Endothelial cell of umbilical vein (primary cell): ENCODE results near the gene SMYD4. TPM values are rescaled to one million over a fixed set of nuclear protein-coding genes. Genes with fewer than 3 reads are reported as not detected.
"Not testable (repeated sequence)": the region's sequence is repeated elsewhere in the genome, so short reads cannot be mapped to it uniquely, and the experiment has no call there.

Experiments used
- BruUV-seq: library from RNA; stranded (reverse); fragments of 400-500 nt; replicated peaks from 2 replicates; lab custom pipeline; 2021; lab: Mats Ljungman, UMichigan
- CTCF ChIA-PET: fragments of 300-600, 350-600 bp; sonication (Branson Sonifier 250); formaldehyde crosslinking; loops from one replicate; lab custom pipeline; 2021; ENCODE audit warnings: antibody characterized with exemption, inconsistent platforms; lab: Charles Lee
- POLR2A ChIA-PET: fragments of 300-600, 350-600 bp; sonication (Branson Sonifier 250); formaldehyde crosslinking; loops from one replicate; lab custom pipeline; 2021; ENCODE audit warnings: antibody characterized with exemption, inconsistent platforms; lab: Charles Lee
- DNase-seq: peaks from one replicate; pipeline ENCODE4 v3.0.0-alpha.2; 2011; ENCODE audit warnings: low read depth, low spot score
- FAIRE-seq: peaks from 2 replicates; lab custom pipeline; 2011; peaks lifted over from hg19 to GRCh38; lab: Jason Lieb, UNC
- H2AFZ ChIP-seq: 2 replicates; pipeline ENCODE4 v1.6.0; 2012; ENCODE audit warnings: low read depth, low read length, control low read depth, inconsistent platforms
- H3K27ac ChIP-seq: 2 replicates; pipeline ENCODE4 v1.5.1; 2011; ENCODE audit warnings: low read depth, mild to moderate bottlenecking, control low read depth, low read length, moderate library complexity; ENCODE audit not compliant: insufficient read depth
- H3K27me3 ChIP-seq, 2 experiments: 2 replicates each; pipeline versions ENCODE4 v1.6.0 to v1.6.1; 2011; ENCODE audit warnings: low read length in 2 of 2, mixed read lengths in 1 of 2; ENCODE audit not compliant: control insufficient read depth in 2 of 2, insufficient read depth in 2 of 2
- H3K36me3 ChIP-seq, 2 experiments: 2 replicates in 1 of 2; 3 replicates in 1 of 2; pipeline ENCODE4 v1.5.1; 2011; ENCODE audit warnings: low read length in 2 of 2, mild to moderate bottlenecking in 1 of 2, moderate library complexity in 1 of 2; ENCODE audit not compliant: control insufficient read depth in 2 of 2, insufficient read depth in 2 of 2; ENCODE audit errors: extremely low read depth in 1 of 2
- H3K4me1 ChIP-seq: 3 replicates; pipeline ENCODE4 v1.5.1; 2011; ENCODE audit warnings: mild to moderate bottlenecking, low read length; ENCODE audit not compliant: control insufficient read depth, insufficient read depth; ENCODE audit errors: extremely low read depth
- H3K4me2 ChIP-seq: 2 replicates; pipeline ENCODE4 v1.6.1; 2011; ENCODE audit warnings: low read length, control low read depth, mixed read lengths; ENCODE audit not compliant: insufficient read depth
- H3K4me3 ChIP-seq, 3 experiments: fragments of 200-600 bp in 1 of 3; sonication (generic), shearing (Covaris generic) in 1 of 3; replicated peaks in 1 of 3; 2 replicates each; pipeline ENCODE4 v1.5.1; 2011 to 2016; ENCODE audit warnings: control low read depth in 3 of 3, low read length in 3 of 3, mild to moderate bottlenecking in 2 of 3, inconsistent platforms in 1 of 3, low read depth in 1 of 3, moderate library complexity in 1 of 3; ENCODE audit not compliant: insufficient read depth in 1 of 3
- H3K79me2 ChIP-seq: 2 replicates; pipeline ENCODE4 v1.6.0; 2012; ENCODE audit warnings: low read length, inconsistent platforms; ENCODE audit not compliant: control insufficient read depth, insufficient read depth
- H3K9ac ChIP-seq: replicated peaks from 2 replicates; pipeline ENCODE3; 2011; ENCODE audit warnings: low read length, control low read depth; ENCODE audit not compliant: insufficient read depth; ENCODE audit errors: extremely low read depth
- H3K9me1 ChIP-seq: replicated peaks from 3 replicates; pipeline ENCODE4 v1.6.0; 2011; ENCODE audit warnings: mild to moderate bottlenecking, low read length; ENCODE audit not compliant: control insufficient read depth, insufficient read depth; ENCODE audit errors: extremely low read depth
- H3K9me3 ChIP-seq: replicated peaks from 2 replicates; pipeline ENCODE4 v1.5.1; 2012; ENCODE audit warnings: low read length, inconsistent platforms; ENCODE audit not compliant: control insufficient read depth, insufficient read depth
- H4K20me1 ChIP-seq: replicated peaks from 2 replicates; pipeline ENCODE3; 2011; ENCODE audit warnings: mild to moderate bottlenecking, low read length; ENCODE audit not compliant: control insufficient read depth, insufficient read depth; ENCODE audit errors: extremely low read depth
- EZH2 ChIP-seq: IDR thresholded peaks from 2 replicates; pipeline ENCODE4 v1.6.1; 2012; ENCODE audit warnings: borderline replicate concordance, low read depth, mild to moderate bottlenecking, moderate library complexity, low read length, inconsistent platforms; ENCODE audit not compliant: severe bottlenecking
- FOS ChIP-seq: IDR thresholded peaks from 2 replicates; pipeline ENCODE4 v1.6.1; 2011; ENCODE audit warnings: mild to moderate bottlenecking, low read length, moderate library complexity, borderline replicate concordance; ENCODE audit not compliant: insufficient read depth
- GATA2 ChIP-seq: IDR thresholded peaks from 2 replicates; pipeline ENCODE4 v1.7.0; 2011; ENCODE audit warnings: low read depth, mild to moderate bottlenecking, moderate library complexity, mixed read lengths, low read length; ENCODE audit not compliant: insufficient read length, insufficient read depth
- JUN ChIP-seq: IDR thresholded peaks from 2 replicates; pipeline ENCODE4 v1.6.1; 2011; ENCODE audit warnings: borderline replicate concordance, low read depth; ENCODE audit not compliant: insufficient read length, insufficient read depth
- MYC ChIP-seq: IDR thresholded peaks from one replicate; pipeline ENCODE4 v1.6.1; 2011; ENCODE audit warnings: mild to moderate bottlenecking, low read depth, low read length
- POLR2A ChIP-seq: IDR thresholded peaks from 2 replicates; pipeline ENCODE4 v1.6.1; 2012; ENCODE audit warnings: low read depth, mild to moderate bottlenecking, control low read depth, low read length
- POLR2AphosphoS5 ChIP-seq: IDR thresholded peaks from 2 replicates; pipeline ENCODE4 v1.6.1; 2012; ENCODE audit warnings: low read depth, mild to moderate bottlenecking, control low read depth, low read length, moderate library complexity; ENCODE audit not compliant: insufficient read depth
- dilution Hi-C: fragments of 300-500 bp; cut with MboI; formaldehyde crosslinking; loops from one replicate; pipeline ENCODE4 v1.15.0; 2019; ENCODE audit warnings: low sequenced_read_pairs; ENCODE audit not compliant: extremely low pct_ligation_motif_present
- intact Hi-C: fragments of 100-400 bp; cut with micrococcal nuclease; formaldehyde crosslinking; loops from one replicate; pipeline ENCODE4 v1.10.0; 2022
- polyA plus RNA-seq, 4 experiments: library from polyadenylated mRNA; depleted of rRNA in 3 of 4; stranded (reverse) in 3 of 4; unstranded in 1 of 4; fragments of >200 nt; gene quantifications; 2 replicates each; pipeline versions ENCODE4 v1.2.1 to v1.2.3, GENCODE V29; 2011 to 2012; ENCODE audit warnings: missing spikeins in 1 of 4
- total RNA-seq: library from RNA; stranded (reverse); gene quantifications from 2 replicates; pipeline ENCODE4 v1.2.3, GENCODE V29; 2021
- TF ChIP-seq, protein P1 (sequence below): IDR thresholded peaks from 2 replicates; pipeline ENCODE4 v1.6.1; 2011; ENCODE audit not compliant: insufficient read depth, insufficient read length
- TF ChIP-seq, protein P2 (sequence below), 2 donors: IDR thresholded peaks; 1 replicate in 1 of 2; 2 replicates in 1 of 2; pipeline ENCODE4 v1.5.1; 2011; ENCODE audit warnings: low read length in 2 of 2, mild to moderate bottlenecking in 2 of 2, moderate library complexity in 2 of 2, control low read depth in 1 of 2, inconsistent platforms in 1 of 2, low read depth in 1 of 2; ENCODE audit not compliant: insufficient read depth in 1 of 2; ENCODE audit errors: extremely low read depth in 1 of 2

The SMYD4 gene
- total and polyA plus RNA-seq, 2 donors (not counting 3 experiments of a cell fraction or from before 2014, with no cell fraction given) = 6.0 to 14.6 TPM

- no peaks in the 10 kb centered on the region for H3K27me3 ChIP-seq
- no peaks in the 10 kb centered on the region for H3K79me2 ChIP-seq
- BruUV-seq = no TSS peak
- no peak within 1 kb of the TSS for H2AFZ ChIP-seq
- H3K4me2 ChIP-seq = no peak within 1 kb of the TSS
- intact Hi-C loops (no loop called here), dilution Hi-C loops (no loop called here)
- FAIRE-seq (no peak), DNase-seq (no peak)
- TF ChIP-seq EZH2 = no peak
- no peak for TF ChIP-seq MYC
- TF ChIP-seq POLR2AphosphoS5 = no peak
- TF ChIP-seq, protein P1, sequence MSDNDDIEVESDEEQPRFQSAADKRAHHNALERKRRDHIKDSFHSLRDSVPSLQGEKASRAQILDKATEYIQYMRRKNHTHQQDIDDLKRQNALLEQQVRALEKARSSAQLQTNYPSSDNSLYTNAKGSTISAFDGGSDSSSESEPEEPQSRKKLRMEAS = no peak
- TF ChIP-seq POLR2A = no peak
- no peak for TF ChIP-seq FOS
- TF ChIP-seq, protein P2, sequence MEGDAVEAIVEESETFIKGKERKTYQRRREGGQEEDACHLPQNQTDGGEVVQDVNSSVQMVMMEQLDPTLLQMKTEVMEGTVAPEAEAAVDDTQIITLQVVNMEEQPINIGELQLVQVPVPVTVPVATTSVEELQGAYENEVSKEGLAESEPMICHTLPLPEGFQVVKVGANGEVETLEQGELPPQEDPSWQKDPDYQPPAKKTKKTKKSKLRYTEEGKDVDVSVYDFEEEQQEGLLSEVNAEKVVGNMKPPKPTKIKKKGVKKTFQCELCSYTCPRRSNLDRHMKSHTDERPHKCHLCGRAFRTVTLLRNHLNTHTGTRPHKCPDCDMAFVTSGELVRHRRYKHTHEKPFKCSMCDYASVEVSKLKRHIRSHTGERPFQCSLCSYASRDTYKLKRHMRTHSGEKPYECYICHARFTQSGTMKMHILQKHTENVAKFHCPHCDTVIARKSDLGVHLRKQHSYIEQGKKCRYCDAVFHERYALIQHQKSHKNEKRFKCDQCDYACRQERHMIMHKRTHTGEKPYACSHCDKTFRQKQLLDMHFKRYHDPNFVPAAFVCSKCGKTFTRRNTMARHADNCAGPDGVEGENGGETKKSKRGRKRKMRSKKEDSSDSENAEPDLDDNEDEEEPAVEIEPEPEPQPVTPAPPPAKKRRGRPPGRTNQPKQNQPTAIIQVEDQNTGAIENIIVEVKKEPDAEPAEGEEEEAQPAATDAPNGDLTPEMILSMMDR (IDR thresholded peaks at IDR 0.05; ENCODE audit: extremely low read depth in 1 of 2, insufficient read depth in 1 of 2, low read depth in 1 of 2, low read length in 2 of 2) = no peak
- no peak for TF ChIP-seq GATA2
- TF ChIP-seq JUN = no peak
- no peaks in the 10 kb centered on the region for H4K20me1 ChIP-seq
- no peak within 1 kb of the TSS for H3K4me3 ChIP-seq
- H3K4me1 ChIP-seq = no peaks in the 10 kb centered on the region
- no peaks in the 10 kb centered on the region for H3K9me3 ChIP-seq
- H3K9me1 ChIP-seq = no peaks in the 10 kb centered on the region
- POLR2A ChIA-PET = no interaction called here
- CTCF ChIA-PET = interaction anchor here (0.7 to 1.9 kb wide), 3 partner anchors 10 to 41 kb away, joined by 3 to 8 read pairs (median 3); no protein-coding TSS in a partner anchor
- no peak within 1 kb of the TSS for H3K9ac ChIP-seq
- no peaks in the 10 kb centered on the region for H3K36me3 ChIP-seq
- H3K27ac ChIP-seq = no peak within 1 kb of the TSS
Measured at GRCh38 chr17:1742371-1743087, 87.2 kb downstream of the SMYD4 start, which contains the start of gene SERPINF2. SERPINF2 (plus strand) TSS chr17:1742871; CDS start chr17:1744996, 2,125 bp downstream.

- H3K36me3 ChIP-seq, H3K9me1 ChIP-seq, H3K9me3 ChIP-seq, H2AFZ ChIP-seq, H4K20me1 ChIP-seq, H3K79me2 ChIP-seq, H3K9ac ChIP-seq, H3K4me1 ChIP-seq, intact Hi-C loops, POLR2A ChIA-PET, H3K27me3 ChIP-seq, H3K4me3 ChIP-seq, BruUV-seq, H3K4me2 ChIP-seq, DNase-seq, FAIRE-seq, dilution Hi-C loops, H3K27ac ChIP-seq: not testable (repeated sequence)
- CTCF ChIA-PET = interaction anchor here (0.8 kb wide), 1 partner anchor 42 kb away, joined by 3 read pairs; no protein-coding TSS in a partner anchor
Measured at GRCh38 chr17:1741899-1742298, 87.8 kb downstream of the SMYD4 start.
